Ovary (tissue), 9 donors: ENCODE data around the gene DOCK8. TPM values are rescaled to one million over a fixed set of nuclear protein-coding genes. Genes with fewer than 3 reads are reported as not detected.

ENCODE experiments used
- DNase-seq, 5 donors: peaks; one replicate each; pipeline ENCODE4 v3.0.0-alpha.2; 2019 to 2020
- H3K27ac ChIP-seq, 2 donors: fragments of 200-600 bp; one replicate each; pipeline versions ENCODE4 v1.5.1 to v1.8.0; 2019 to 2022
- H3K27me3 ChIP-seq: fragments of 200-600 bp; one replicate; pipeline ENCODE4 v1.8.0; 2022
- H3K36me3 ChIP-seq: fragments of 200-600 bp; sonication (generic); one replicate; pipeline ENCODE4 v1.5.1; 2019
- H3K4me1 ChIP-seq: one replicate; pipeline ENCODE4 v1.8.1; 2013; ENCODE audit warnings: mild to moderate bottlenecking, moderate library complexity; ENCODE audit not compliant: insufficient read depth
- H3K4me3 ChIP-seq: fragments of 200-600 bp; sonication (generic); one replicate; pipeline ENCODE4 v1.5.1; 2017
- H3K9me3 ChIP-seq, 2 donors: fragments of 200-600 bp in 1 of 2; sonication (generic) in 1 of 2; one replicate each; pipeline versions ENCODE4 v1.5.1 to v1.8.1; 2013 to 2019; ENCODE audit warnings: mild to moderate bottlenecking in 1 of 2, moderate library complexity in 1 of 2
- EP300 ChIP-seq: sonication (generic); formaldehyde crosslinking; IDR thresholded peaks from one replicate; pipeline ENCODE4 v1.6.1; 2017; ENCODE audit warnings: antibody characterized with exemption
- POLR2A ChIP-seq: fragments of 450-650 bp; IDR thresholded peaks from one replicate; pipeline ENCODE4 v1.6.1; 2017; ENCODE audit warnings: antibody characterized with exemption, mild to moderate bottlenecking, moderate library complexity
- WGBS, 3 donors: extraction: QIAGEN DNeasy Blood & Tissue Kit in 1 of 3; methylation state at CpG; one replicate each; pipeline versions ENCODE4 v1.1.5 to v1.1.7; 2013 to 2017; 5-methylcytosine and 5-hydroxymethylcytosine counted together
- intact Hi-C, 4 donors: fragments of 100-400 bp; cut with DNase I; formaldehyde crosslinking; loops; one replicate each; pipeline versions ENCODE4 v1.11.0 to v1.15.1; 2022 to 2023
- polyA plus RNA-seq, 2 donors: library from polyadenylated mRNA; stranded (reverse); fragments of 200-250 nt in 1 of 2; fragments of 350-450 nt in 1 of 2; fragmentation: Illumina TruSeq in 1 of 2; extraction: RNeasy Lipid Tissue Mini Kit (QIAGEN cat#74804) in 1 of 2; gene quantifications; one replicate each; pipeline ENCODE4 v1.2.3, GENCODE V29; 2013 to 2014
- total RNA-seq, 7 donors: library from RNA; depleted of rRNA in 2 of 7; stranded (reverse); fragments of >200 nt in 2 of 7; fragmentation: NEBNext Ultra II Directional in 3 of 7; extraction: Animal tissue kit (Norgen Biotek cat#: 25700) in 3 of 7; gene quantifications; one replicate each; pipeline versions ENCODE4 v1.1.0 to v1.2.4, GENCODE V29; 2016 to 2023
- TF ChIP-seq, protein P1 (sequence below), 3 donors: fragments of 450-650 bp in 2 of 3; fragments of 200-600 bp in 1 of 3; IDR thresholded peaks; one replicate each; pipeline versions ENCODE4 v1.5.1 to v1.8.0; 2016 to 2022; ENCODE audit warnings: antibody characterized with exemption in 3 of 3, mild to moderate bottlenecking in 1 of 3
- donor health status: DM: no; HTN: no; CAD: no; lungs with moderate emphysema.
- donor health status: DM: no; HTN: no; CAD: no.
- donor health status: Bipolar disorder and iron deficiency.
- donor health status: DM: yes; HTN: yes; CAD: no.
- donor health status: DM: no; HTN: no; CAD: no.
- donor health status: DM: yes; HTN: yes; CAD: no.

Gene DOCK8
- total and polyA plus RNA-seq, 9 donors, result 1.4 to 12.2 (median 7.3) TPM

GRCh38 chr9:318646-319045, 104.0 kb downstream of the DOCK8 start:
- DNase-seq, result no peak
- no peak overlapping the region for H3K27ac ChIP-seq
- H3K36me3 ChIP-seq, result no peaks in the 10 kb centered on the region
- H3K4me1 ChIP-seq, result no peaks in the 10 kb centered on the region
- H3K9me3 ChIP-seq, result no peaks in the 10 kb centered on the region
- WGBS, 3 donors, result 81 to 93% (median 89%) methylated on average over 4 of the region's 4 CpGs
- H3K4me3 ChIP-seq, result no peak overlapping the region
- H3K27me3 ChIP-seq, result no peaks in the 10 kb centered on the region
- intact Hi-C loops, result loop anchor here in 1 of 4 donors (5.0 to 10.0 kb wide), 2 partner anchors 34 to 56 kb away; no protein-coding TSS in a partner anchor
- TF ChIP-seq, protein P1, sequence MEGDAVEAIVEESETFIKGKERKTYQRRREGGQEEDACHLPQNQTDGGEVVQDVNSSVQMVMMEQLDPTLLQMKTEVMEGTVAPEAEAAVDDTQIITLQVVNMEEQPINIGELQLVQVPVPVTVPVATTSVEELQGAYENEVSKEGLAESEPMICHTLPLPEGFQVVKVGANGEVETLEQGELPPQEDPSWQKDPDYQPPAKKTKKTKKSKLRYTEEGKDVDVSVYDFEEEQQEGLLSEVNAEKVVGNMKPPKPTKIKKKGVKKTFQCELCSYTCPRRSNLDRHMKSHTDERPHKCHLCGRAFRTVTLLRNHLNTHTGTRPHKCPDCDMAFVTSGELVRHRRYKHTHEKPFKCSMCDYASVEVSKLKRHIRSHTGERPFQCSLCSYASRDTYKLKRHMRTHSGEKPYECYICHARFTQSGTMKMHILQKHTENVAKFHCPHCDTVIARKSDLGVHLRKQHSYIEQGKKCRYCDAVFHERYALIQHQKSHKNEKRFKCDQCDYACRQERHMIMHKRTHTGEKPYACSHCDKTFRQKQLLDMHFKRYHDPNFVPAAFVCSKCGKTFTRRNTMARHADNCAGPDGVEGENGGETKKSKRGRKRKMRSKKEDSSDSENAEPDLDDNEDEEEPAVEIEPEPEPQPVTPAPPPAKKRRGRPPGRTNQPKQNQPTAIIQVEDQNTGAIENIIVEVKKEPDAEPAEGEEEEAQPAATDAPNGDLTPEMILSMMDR (IDR thresholded peaks at IDR 0.05), result no peak
- no peak for TF ChIP-seq EP300
- no peak for TF ChIP-seq POLR2A

GRCh38 chr9:324971-325370, 110.3 kb downstream of the DOCK8 start:
- TF ChIP-seq, protein P1 (IDR thresholded peaks at IDR 0.05), result no peak
- TF ChIP-seq EP300 (no peak), POLR2A (no peak)
- Histone ChIP-seq H3K36me3 (no peaks in the 10 kb centered on the region), H3K4me3 (no peak overlapping the region), H3K4me1 (no peaks in the 10 kb centered on the region), H3K9me3 (no peaks in the 10 kb centered on the region), H3K27me3 (no peaks in the 10 kb centered on the region), H3K27ac (no peak overlapping the region)
- DNase-seq, result no peak
- intact Hi-C loops, result no loop called here
- WGBS, 3 donors, result 87 to 92% (median 89%) methylated on average over 1 of the region's 1 CpG

GRCh38 chr9:326667-327066, 112.0 kb downstream of the DOCK8 start:
- no peaks in the 10 kb centered on the region for H3K27me3 ChIP-seq
- WGBS, 3 donors, result 67 to 84% (median 73%) methylated on average over 2 of the region's 2 CpGs
- no peak for DNase-seq
- no peaks in the 10 kb centered on the region for H3K36me3 ChIP-seq
- no peak overlapping the region for H3K27ac ChIP-seq
- no peak for TF ChIP-seq POLR2A
- TF ChIP-seq, protein P1 (IDR thresholded peaks at IDR 0.05), result no peak
- no peak for TF ChIP-seq EP300
- intact Hi-C loops, result no loop called here
- H3K4me3 ChIP-seq, result no peak overlapping the region
- H3K9me3 ChIP-seq, result no peaks in the 10 kb centered on the region
- H3K4me1 ChIP-seq, result no peaks in the 10 kb centered on the region

GRCh38 chr9:328453-328852, 113.8 kb downstream of the DOCK8 start:
- no peaks in the 10 kb centered on the region for H3K36me3 ChIP-seq
- TF ChIP-seq EP300, result no peak
- no peak for TF ChIP-seq POLR2A
- TF ChIP-seq, protein P1 (IDR thresholded peaks at IDR 0.05), result no peak
- no peaks in the 10 kb centered on the region for H3K4me1 ChIP-seq
- no peak overlapping the region for H3K27ac ChIP-seq
- no peaks in the 10 kb centered on the region for H3K27me3 ChIP-seq
- intact Hi-C loops, result no loop called here
- no peaks in the 10 kb centered on the region for H3K9me3 ChIP-seq
- 46 to 53% (median 47%) methylated on average over 3 of the region's 3 CpGs for WGBS, 3 donors
- no peak for DNase-seq
- no peak overlapping the region for H3K4me3 ChIP-seq

DNA sequence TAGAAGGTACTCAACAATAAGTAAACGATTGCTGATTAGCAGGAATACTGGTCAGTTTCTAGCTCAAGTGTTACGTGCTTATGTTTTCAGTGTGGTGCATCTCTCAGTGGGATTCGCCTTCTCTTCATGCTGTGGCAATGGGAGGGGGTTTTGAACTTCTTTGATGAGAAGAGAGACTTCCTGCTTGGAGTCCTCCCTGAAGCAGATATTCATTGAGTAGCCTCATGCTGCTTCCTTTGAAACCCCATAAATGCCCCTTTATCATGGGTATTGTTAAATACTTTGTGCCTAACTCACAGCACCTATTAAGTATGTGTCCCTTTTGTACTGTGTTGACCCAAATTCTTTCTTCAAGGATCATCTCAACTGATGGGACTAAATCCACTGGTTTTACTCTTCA, 116.5 kb downstream of the DOCK8 start:
- TF ChIP-seq POLR2A (no peak), EP300 (no peak)
- TF ChIP-seq, protein P1 (IDR thresholded peaks at IDR 0.05), result no peak
- H3K27me3 ChIP-seq, result no peaks in the 10 kb centered on the region
- H3K27ac ChIP-seq, result no peak overlapping the region
- no peaks in the 10 kb centered on the region for H3K36me3 ChIP-seq
- intact Hi-C loops, result no loop called here
- no peaks in the 10 kb centered on the region for H3K9me3 ChIP-seq
- H3K4me1 ChIP-seq, result peaks cover 2% of the 10 kb centered on the region
- no peak overlapping the region for H3K4me3 ChIP-seq
- WGBS, 3 donors, result 70 to 79% (median 76%) methylated on average over 3 of the region's 3 CpGs
- DNase-seq, result no peak
